ENCODE results near the gene COX6A1.
"Not testable (repeated sequence)": the region's sequence is repeated elsewhere in the genome, so short reads cannot be mapped to it uniquely, and the experiment has no call there.

The COX6A1 gene

DNA sequence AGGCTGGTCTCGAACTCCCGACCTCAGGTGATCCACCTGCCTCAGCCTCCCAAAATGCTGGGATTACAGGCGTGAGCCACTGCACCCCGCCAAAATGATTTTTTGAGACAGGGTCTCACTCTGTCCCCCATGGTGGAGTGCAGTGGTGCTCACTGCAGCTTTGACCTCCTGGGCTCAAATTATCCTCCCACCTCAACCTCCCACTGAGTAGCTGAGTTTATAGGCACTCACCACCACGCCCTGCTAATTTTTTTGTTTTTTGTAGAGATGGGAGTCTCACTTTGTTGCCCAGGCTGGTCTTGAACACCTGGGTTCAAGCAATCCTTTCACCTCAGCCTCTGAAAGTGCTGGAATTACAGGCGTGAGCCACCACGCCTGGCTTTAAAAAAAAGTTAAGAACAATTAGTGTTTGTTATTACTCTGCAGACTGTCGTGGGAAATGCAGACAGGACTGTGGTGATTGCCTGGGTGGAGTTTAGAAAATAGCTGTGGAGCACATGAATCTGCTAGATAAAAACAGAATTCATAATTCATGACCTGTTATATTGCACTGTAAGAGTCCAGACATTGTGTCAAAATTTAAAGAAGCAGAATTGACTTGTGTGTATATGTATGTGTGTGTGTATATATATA, 9.2 kb upstream of the COX6A1 start:
- DNase-seq = no peak

DNA sequence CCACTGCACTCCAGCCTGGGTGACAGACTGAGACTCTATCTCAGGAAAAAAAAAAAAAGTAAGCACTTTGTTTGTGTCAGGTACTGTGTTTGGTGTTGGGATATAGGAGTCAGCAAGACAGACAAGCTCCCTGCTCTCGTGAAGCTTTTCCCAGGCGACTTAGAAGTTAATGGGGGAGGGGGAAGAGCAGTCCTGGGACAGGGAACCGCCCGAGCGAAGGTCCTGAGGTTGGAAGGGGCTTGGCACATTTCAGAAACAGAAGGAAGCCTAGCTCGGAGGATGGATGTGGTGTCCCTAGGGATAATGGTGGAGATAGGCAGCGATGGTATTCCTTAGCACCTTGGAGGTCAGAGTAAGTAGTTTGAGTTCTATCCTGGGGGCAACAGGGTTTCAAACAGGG, 8.5 kb upstream of the COX6A1 start:
- no peak for DNase-seq

DNA sequence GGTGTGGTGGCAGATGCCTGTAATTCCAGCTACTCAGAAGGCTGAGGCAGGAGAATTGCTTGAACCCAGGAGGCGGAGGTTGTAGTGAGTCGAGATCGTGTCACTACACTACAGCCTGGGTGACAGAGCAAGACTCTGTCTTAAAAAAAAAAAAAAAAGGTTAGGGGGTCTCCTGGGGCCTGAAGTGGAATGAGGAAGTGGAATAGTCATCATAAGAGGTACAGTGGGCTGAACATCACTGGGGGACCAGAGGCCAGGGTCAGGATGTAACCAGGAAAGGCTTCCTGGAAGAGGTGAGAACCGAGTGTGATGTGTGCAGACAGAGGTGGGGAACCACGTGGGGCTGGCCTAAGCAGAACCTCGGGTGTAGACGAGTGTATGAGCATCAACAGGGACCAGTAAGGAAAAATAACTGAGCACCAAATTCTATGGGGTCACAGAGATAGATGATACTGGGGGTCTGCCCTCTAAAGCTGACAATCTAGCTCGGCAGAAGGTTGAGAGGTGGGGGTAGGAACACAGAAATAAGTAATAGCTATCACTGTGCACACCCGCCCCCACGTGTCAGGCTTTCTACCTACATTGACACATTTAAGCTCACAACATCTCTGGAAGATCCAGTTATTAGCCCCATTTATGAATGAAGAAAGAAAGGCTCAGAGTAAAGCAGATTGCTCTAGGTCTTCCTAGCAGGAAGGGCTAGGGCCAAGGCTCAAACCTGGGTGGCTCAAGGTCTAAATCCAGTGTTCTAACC, 5.0 kb upstream of the COX6A1 start:
- DNase-seq = no peak

DNA sequence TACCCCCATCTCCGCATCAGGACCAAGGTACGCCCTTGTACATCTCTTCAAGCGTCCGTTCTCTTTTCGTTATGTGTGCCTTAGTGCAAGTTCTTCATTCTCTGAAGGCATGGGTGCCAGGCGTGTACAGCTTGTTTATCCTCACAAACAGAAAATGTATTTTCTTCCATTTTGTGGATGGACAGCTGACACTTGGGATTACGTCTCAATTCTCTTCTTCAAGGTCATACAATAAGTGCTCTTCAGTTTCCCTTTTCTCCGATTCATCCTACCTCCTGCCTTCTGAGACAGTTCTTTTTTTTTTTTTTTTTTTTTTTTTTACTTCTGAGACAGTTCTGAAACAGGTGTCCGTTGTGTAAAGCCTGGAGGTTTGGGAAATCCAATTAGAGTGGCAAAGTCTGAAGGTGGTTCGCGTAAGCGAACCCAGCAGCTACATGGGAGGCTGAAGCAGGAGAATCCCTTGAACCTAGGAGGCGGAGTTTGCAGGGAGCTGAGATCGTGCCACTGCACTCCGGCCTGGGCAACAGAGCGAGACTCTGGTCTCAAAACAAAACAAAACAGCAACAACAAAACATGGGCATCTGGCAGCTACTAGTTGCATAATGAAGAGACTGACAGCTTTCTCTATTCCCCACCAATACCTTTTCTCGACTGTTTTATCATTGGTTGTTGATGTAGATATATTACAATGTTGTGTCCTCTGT, 734 bp downstream of the COX6A1 start:
- DNase-seq = no peak

DNA sequence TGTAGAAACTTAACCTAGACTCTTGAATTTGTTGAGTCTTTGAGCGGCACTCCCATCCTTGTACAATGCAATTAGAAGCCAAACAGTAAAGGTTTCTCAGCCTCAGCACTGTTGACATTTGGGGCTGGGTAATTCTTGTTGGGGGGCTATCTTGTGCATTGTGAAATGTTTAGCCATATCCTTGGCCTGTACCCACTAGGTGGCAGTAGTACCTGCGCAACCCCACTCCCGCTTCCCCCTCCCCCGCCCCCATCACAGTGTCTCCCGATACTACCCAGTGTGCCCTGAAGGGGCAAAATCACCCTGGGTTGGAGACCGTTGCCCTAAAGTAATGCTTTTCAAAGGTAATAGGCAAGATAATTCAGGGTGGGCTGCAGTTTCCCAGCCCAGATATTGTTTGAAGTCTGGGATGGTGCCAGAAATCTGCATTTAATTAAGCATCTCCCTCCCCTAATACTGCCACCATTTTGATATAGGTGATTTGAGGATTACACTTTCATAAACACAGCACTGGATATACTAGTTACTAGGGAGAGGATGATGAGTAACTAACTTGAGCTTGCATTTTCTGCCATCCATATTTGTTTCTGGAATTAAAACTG, 1.8 kb downstream of the COX6A1 start:
- DNase-seq = no peak

DNA sequence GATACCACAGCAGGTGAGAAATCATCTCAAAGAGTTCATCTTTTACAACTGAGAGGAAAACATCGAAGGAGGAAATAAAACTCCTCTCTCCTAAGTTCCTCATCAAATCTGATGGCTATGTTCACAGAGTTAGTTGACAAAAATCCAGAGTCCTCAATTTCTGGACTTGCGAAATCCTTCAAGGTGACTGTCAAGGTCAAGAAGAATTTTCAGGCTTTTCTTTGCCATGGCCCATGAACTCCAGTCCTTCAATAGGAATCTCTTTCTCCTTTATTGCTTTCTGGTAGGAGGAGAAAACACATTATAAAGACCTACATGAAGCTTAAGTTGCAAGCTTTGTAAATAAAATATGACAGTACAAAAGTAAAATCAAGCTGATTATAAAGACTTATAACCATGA, 6.8 kb downstream of the COX6A1 start:
- no peak for DNase-seq

DNA sequence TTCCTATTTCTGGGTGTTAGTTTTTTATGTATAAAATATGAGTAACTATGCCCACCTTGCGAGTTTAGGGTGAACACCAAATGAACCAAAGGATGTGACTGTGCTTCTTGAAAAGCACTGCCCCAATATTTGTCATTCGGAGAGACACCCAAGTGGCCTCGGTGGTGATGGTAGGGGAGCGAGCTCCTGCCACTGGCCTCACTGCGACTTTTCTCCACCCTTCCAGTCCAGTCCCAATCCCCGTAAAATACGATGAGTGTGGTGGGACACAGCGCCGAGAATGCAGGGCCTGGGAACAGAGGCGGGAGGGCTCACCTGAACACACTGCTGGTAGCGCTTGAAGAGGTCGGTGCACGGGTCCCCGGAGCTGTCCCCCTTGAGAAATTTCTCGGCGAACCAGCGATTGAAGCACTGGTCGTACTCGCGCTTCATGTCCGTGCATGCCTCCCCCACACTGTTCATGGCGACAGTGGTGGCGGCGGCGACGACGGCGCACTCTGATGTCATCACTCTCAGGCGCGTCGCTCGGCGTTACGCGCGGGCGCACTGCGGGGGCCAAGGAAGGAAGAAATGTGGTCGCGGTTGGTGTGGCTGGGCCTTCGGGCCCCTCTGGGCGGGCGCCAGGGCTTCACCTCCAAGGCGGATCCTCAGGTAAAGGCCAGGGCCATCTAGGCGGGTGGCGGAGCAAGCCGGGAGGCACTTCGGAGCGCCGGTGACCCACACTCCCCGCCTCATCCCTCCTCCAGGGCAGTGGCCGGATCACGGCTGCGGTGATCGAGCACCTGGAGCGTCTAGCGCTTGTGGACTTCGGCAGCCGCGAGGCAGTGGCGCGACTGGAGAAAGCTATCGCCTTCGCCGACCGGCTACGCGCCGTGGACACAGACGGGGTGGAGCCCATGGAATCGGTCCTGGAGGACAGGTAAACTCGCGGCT, 8.3 kb downstream of the COX6A1 start, which contains the start of the genes GATC and TRIAP1:
Gene GATC (plus strand): TSS at position 534 of the 933 bp plus-strand sequence. CDS start 37 bp downstream, at position 571.
Gene TRIAP1 (minus strand): TSS at position 474 of the 933 bp plus-strand sequence. CDS start 12 bp downstream, at position 462.
- DNase-seq = peak; percentile 31

DNA sequence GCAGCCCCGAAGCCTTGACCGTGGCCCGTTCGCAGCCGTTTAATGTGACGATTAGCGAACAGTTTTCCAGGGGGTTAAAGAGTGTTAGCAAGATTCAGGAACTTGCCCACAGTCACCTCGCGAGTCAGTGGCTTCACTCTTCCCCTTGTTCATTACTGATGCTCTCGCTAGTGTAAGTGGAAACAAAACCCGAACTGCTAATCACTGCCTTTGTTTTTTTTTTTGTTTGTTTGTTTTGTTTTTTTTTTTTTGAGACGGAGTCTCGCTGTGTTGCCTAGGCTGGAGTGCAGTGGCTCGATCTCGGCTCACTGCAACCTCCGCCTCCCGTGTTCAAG, 8.9 kb downstream of the COX6A1 start:
- not testable (repeated sequence) for DNase-seq

DNA sequence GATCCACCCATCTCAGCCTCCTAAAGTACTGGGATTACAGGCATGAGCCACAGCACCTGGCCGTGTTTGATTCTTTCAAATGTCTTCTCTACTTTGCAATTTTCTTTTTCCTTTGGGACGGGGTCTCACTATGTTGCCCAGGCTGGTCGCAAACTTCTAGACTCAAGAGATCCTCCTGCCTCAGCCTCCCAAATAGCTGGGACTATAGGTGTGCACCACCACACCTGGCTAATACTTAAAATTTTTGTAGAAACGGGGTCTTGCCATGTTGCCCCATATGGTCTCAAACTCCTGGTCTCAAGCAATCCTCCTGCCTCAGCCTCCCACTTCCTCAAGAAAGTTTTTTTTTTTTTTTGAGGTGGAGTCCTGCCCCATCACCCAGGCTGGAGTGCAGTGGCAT, 10.1 kb downstream of the COX6A1 start:
- DNase-seq = no peak

DNA sequence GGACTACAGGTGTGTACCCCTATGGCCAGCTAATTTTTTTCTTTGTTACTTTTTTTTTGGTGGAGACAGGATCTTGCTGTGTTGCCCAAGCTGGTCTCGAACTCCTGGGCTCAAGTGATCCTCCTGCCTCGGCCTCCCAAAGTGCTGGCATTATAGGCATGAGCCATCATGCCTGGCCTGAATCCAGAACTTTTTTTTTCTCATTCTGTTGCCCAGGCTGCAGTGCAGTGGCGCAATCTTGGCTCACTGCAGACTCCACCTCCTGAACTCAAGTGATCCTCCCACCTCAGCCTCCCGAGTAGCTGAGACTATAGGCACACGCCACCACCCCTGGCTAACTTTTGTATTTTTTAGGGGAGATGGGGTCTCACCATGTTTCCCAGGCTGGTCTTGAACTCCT, 14.6 kb downstream of the COX6A1 start:
- not testable (repeated sequence) for DNase-seq

DNA sequence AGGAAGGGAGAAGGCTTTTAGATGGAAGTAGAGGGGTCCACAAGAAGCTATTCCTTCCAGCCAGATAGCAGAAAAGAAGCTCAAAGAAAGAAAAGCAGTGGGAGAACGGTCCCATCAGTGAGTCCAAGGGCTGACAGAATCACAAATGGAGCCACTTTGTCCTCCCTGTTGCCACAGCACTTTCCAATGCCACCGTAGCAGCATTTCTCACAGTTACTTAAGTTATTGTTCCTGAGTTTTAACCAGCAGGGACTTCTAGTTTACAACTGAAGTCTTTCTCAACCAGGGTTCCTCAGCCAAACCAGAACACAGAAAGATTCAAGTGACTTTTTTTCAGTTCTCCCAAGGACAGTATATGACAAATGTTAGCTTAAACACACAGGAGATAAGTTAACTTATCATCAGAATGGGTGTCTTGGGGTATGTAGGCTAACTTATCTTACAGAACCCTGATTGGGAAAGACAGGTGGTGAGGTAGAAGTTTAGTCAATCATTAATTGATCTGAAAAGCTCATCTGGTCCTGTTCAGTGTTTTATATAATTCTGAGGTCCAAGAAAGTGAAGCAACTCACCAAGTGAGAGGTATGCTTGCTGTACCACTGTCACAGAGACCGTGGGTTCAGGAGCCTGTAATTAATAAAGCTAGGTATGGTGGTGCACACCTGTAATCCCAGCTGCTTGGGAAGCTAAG, 15.3 kb downstream of the COX6A1 start:
- no peak for DNase-seq

DNA sequence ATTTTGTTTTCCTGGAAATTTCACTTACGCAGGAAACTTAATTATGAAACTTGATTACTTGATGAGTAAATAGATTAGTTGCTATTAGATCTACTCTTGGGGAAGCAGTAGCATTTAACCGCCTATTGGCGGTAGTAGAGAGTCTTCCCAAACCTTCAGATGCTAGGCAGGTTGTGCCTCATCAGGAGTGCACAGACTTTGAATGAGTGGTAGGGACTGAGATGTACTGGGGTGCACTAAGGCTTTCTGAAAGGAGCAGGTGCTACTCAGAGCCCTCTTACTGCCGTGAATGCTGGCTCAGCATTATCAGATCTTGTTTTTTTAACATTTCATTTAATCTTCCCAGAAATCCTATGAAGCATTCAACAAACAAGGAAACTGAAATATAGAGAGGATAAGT, 16.1 kb downstream of the COX6A1 start:
- no peak for DNase-seq

DNA sequence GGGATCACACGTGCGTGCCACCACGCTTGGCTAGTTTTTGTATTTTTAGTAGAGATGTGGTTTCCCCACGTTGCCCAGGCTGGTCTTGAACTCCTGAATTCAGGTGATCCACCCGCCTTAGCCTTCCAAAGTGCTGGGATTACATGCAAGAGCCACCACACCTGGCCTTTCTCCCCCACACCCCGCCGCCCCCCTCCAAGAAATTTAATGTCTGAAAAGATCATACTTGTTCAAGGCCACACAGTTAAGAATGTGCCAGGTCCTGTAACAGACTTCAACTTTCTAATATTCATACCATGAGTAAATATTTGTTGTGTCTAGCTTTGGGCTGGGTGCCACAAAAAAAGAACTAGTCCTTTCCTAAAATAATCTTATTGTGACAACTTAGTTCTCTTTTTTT, 17.4 kb downstream of the COX6A1 start:
- DNase-seq = no peak

DNA sequence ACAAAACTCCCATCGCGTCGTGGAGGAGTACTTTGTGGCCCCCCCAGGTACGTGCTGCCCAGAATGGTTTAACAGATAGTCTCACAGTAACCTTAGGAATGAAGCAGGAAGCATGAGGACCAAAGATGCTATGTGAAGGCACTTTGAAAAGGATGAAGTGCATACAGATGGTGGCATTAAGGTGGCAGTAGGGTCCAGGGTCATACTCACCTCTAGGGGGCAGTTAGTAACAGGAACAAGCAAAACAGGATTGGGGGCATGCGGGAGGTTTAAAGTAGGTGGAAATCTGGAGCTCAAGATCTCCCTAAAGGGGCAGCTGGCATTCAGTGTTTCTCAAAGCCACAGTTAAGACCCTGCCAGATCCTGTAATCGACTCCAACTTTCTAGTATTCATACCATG, 19.2 kb downstream of the COX6A1 start:
- DNase-seq = no peak

DNA sequence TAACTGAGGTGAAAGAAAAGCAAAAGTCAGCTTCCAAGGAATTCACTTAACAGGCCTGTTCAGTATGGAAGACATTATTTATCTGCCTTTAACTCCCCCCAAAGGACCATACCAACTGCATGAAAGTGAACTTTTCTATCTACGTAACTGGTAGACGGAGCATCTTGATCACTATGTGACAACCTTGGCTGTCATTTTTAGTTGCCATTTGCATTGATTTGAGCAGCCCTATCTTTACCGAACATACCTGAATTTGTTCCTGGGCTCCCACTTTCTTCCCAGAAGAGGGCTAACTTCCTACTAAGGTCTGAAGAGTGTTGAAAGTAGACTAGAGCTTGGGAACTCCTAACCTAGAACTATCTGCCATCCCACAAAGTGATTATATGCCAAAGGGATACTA, 22.2 kb downstream of the COX6A1 start:
- no peak for DNase-seq

DNA sequence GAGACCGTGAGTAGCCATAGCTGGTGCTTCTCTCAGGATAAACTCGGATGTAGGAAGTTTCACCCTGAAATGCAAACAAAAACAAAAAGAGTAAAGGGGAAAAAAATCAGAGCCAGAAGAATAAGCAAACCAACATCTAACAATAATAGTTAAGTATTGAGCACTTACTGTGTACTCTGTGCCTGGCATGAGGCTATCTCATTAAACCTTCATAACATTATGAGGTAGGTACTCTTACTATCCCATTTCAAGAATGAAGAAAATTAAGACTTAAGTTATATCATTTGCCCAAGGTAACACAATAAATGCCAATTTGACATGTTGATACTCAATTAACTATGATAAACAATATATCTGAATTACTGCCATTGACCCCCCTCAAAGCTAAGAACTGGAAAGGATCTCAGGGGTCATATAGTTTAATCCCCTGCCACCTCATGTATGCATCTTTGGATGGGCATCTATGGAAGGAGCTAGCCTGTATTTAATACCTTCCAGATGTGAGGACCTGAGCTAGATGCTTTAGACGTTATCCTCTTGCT, 24.3 kb downstream of the COX6A1 start:
- no peak for DNase-seq

DNA sequence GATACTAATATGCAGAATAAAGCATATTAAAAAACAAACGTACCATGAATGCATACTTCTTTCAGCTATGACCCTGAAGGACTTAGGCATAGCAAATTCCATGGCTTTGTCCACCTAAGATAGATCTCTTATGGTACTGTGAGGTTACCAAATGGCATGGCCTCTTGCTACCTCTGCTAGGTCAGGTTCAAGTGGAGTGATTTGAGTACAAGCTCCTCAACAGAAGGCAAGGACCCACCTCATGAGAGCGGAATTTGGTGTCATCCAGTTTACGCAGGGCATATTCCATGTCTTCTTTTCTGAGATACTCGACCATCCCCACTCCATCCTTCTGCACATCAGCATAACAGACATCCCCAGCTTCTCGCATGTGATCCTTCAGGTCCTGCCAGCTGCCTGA, 25.8 kb downstream of the COX6A1 start:
- no peak for DNase-seq

DNA sequence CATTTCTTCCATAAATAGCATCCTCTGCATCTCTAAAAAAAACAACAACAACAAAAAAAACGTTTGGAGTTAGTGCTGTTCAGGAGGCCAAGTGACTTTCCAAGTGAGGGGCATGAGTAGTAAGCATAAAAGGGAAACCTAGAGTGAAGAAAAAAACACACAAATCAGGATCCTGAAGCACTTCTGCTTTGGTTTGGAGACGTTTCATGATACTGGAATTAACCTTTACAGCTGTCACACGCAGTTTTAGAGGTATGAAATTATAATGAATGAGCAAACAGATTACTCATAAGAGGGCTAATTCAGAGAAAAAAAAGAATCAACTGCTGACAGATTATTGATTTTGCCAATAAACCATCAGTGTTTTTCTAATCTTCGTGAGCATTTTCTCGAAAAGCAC, 27.8 kb downstream of the COX6A1 start:
- DNase-seq = no peak

DNA sequence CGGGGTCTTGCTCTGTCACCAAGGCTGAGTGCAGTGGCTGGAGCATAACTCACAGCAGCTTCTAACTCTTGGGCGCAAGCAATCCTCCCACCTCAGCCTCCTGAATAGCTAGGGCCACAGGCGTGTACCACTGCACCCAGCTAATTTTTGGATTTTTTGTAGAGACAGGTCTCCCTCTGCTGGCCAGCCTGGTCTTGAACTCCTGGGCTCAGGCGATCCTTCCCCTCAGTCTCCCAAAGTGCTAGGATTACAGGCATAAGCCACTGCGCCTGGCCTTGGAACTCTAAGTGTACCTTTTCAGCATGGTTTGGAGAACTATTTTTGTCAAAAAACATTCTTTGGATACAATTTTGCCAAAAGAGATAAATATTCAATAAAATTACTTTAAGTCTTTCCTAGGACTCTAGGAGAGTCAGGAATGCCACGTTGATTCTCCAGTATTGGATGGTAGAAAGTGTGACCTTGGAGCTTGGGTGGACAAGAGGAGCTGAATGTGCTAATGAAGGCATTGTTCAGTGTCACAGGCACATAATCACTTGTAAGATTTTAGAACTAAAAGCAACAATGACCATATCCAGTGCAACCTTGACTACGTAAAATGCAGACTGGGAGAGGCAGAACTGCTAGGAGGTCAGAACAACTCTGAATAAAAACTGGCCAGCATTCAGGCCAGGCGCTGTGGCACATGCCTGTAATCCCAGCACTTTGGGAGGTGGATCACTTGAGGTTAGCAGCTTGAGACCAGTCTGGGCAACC, 28.8 kb downstream of the COX6A1 start:
- DNase-seq = no peak

DNA sequence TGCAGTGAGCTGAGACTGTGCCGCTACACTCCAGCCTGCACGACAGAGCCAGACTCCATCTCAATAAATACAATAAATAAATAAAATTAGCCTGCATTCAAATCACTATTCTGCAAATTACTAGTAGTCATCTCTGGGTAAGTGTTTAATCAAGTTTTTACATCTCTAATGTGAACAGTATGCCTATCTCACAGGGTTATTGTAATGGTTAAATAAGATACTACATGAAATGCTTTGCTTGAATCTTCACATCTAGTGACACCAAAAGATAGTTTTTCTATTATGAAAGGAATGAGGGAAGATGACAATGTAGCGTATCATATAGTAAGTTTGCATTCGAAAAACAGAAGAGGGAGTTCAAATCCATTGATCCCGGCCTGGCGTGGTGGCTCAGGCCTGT, 29.5 kb downstream of the COX6A1 start:
- DNase-seq = no peak

DNA sequence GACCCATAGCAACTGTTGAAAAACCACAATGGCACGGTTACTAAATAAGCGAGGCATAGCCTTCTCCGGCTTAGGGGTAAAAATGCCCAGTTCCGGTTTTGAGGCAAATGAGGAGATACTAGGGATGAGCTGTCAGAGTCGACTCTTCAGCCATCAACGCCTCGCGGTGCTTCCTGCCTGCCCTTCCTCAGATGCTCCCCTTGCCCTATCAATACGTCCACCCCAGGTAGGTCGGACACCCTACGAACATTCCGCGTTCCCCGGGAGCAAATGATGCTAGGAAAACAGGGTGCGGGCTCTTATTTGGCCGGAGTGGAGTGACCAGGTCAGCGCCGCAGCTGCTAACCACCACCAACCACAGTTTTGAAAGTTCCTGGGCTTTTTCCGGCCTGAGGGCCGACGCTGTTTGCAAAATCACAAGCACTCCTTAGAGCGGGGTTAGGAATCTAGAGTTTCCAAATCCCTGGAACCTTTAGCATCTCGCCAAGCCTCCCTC, 30.5 kb downstream of the COX6A1 start:
- no peak for DNase-seq

Measured in NCI-H446 treated with DMSO at 0.1 percent for 48 hours (cell line).